ENCODE measurements around the gene CTNNAL1.

CTNNAL1 gene

GRCh38 chr9:109026306-109026705 lies 13.0 kb upstream of the CTNNAL1 start:
- DNase-seq (ENCODE audit: low spot score): no peak

- no peak for DNase-seq (ENCODE audit: low spot score)
Measured at GRCh38 chr9:109022873-109023272, 9.6 kb upstream of the CTNNAL1 start.

- DNase-seq (ENCODE audit: low spot score): no peak
Measured at GRCh38 chr9:109020581-109021511, 7.5 kb upstream of the CTNNAL1 start.

GRCh38 chr9:109020113-109020512 lies 6.8 kb upstream of the CTNNAL1 start:
- no peak for DNase-seq (ENCODE audit: low spot score)

- DNase-seq (ENCODE audit: low spot score): no peak
Measured at GRCh38 chr9:109019420-109019819, 6.1 kb upstream of the CTNNAL1 start.

- no peak for DNase-seq (ENCODE audit: low spot score)
Measured at GRCh38 chr9:109017493-109017892, 4.2 kb upstream of the CTNNAL1 start.

GRCh38 chr9:109017061-109017460 lies 3.8 kb upstream of the CTNNAL1 start:
- DNase-seq (ENCODE audit: low spot score): no peak

- no peak for DNase-seq (ENCODE audit: low spot score)
Measured at GRCh38 chr9:109016132-109016531, 2.8 kb upstream of the CTNNAL1 start.

GRCh38 chr9:109014608-109015280 lies 1.4 kb upstream of the CTNNAL1 start:
- no peak for DNase-seq (ENCODE audit: low spot score)

GRCh38 chr9:109013679-109014607 lies 644 bp upstream of the CTNNAL1 start:
- DNase-seq (ENCODE audit: low spot score): peak; percentile 50

- peak; percentile 88 for DNase-seq (ENCODE audit: low spot score)
Measured at GRCh38 chr9:109012009-109012875, 1.1 kb downstream of the CTNNAL1 start.

GRCh38 chr9:109011231-109011671 lies 2.0 kb downstream of the CTNNAL1 start:
- no peak for DNase-seq (ENCODE audit: low spot score)

GRCh38 chr9:109010746-109011145 lies 2.6 kb downstream of the CTNNAL1 start:
- DNase-seq (ENCODE audit: low spot score): peak; percentile 49

- no peak for DNase-seq (ENCODE audit: low spot score)
Measured at GRCh38 chr9:109005678-109006077, 7.6 kb downstream of the CTNNAL1 start.

GRCh38 chr9:109003116-109003515 lies 10.2 kb downstream of the CTNNAL1 start:
- DNase-seq (ENCODE audit: low spot score): no peak

GRCh38 chr9:109002141-109002540 lies 11.2 kb downstream of the CTNNAL1 start:
- DNase-seq (ENCODE audit: low spot score): no peak

GRCh38 chr9:109001275-109001676 lies 12.0 kb downstream of the CTNNAL1 start:
- DNase-seq (ENCODE audit: low spot score): peak; percentile 67

GRCh38 chr9:108997112-108997511 lies 16.2 kb downstream of the CTNNAL1 start:
- no peak for DNase-seq (ENCODE audit: low spot score)

GRCh38 chr9:108996643-108997042 lies 16.7 kb downstream of the CTNNAL1 start:
- no peak for DNase-seq (ENCODE audit: low spot score)

GRCh38 chr9:108994695-108995094 lies 18.6 kb downstream of the CTNNAL1 start:
- DNase-seq (ENCODE audit: low spot score): no peak

GRCh38 chr9:108991479-108991878 lies 21.8 kb downstream of the CTNNAL1 start:
- DNase-seq (ENCODE audit: low spot score): no peak

All from AG08396 (cell line).